HG03460 (cell line): ENCODE results near the gene KLK12.
"Not testable (repeated sequence)": the region's sequence is repeated elsewhere in the genome, so short reads cannot be mapped to it uniquely, and the experiment has no call there.

Experiments
- ATAC-seq: cut with Tn5 transposase; IDR thresholded peaks from one replicate; pipeline ENCODE4 v1.9.1; 2021; ENCODE audit not compliant: unreplicated experiment

Gene KLK12

GRCh38 chr19:51016798-51017683 lies 17.8 kb downstream of the KLK12 start:
- ATAC-seq = no peak

DNA sequence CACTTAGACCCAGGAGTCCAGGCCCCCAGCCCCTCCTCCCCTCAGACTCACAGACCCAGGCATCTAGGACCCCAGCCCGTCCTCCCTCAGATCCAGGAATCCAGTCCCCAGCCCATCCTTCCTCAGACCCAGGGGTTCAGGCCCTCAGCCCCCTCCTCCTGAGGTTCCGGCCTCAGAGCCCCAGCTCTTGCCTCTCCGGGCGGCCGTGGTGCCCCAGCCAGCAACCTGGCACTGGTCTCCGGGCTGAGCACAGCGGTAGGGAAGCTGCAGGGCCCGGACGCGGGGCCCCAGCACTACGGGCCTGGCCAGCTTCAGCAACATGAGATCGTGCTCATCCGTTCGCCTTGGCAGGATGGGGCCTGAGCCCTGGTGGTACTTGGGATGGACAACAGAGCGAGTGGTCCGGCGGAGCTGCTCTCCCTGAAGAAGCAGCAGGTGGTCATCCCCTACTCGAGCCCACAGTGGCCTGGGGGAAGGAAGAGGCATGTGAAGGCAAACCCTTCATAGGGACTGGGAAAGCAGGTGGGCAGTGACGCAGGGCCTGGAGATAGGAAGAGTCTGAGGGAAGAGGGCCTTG lies 19.0 kb downstream of the KLK12 start:
- ATAC-seq = no peak

GRCh38 chr19:51014242-51014641 lies 20.6 kb downstream of the KLK12 start:
- no peak for ATAC-seq

DNA sequence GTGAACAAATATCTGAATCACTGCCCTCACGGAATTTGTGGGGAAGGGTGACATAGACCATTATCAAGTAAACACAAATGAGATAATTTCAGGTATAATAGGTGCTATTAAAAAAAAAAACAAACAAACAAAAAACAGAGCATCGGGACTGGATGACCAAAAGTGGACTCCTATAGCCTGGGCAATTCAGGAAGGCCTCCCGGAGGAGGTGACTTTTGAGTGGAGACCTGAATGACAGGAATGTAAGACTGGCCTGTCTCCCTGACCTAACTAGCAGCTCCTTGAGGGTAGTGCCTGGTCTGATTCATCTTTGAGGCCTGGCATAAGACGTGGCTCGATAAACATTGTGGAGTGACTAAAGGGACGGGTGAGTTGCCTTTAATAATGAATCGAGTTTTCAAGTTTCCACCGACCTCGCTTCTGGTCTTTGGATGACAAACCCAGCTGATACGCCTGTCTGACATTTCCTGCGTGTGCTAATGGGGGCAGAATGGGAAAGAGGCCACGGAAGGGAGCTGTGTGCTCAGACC lies 22.1 kb downstream of the KLK12 start:
- no peak for ATAC-seq

- no peak for ATAC-seq
Observed at GRCh38 chr19:51010066-51010795, 24.6 kb downstream of the KLK12 start.

DNA sequence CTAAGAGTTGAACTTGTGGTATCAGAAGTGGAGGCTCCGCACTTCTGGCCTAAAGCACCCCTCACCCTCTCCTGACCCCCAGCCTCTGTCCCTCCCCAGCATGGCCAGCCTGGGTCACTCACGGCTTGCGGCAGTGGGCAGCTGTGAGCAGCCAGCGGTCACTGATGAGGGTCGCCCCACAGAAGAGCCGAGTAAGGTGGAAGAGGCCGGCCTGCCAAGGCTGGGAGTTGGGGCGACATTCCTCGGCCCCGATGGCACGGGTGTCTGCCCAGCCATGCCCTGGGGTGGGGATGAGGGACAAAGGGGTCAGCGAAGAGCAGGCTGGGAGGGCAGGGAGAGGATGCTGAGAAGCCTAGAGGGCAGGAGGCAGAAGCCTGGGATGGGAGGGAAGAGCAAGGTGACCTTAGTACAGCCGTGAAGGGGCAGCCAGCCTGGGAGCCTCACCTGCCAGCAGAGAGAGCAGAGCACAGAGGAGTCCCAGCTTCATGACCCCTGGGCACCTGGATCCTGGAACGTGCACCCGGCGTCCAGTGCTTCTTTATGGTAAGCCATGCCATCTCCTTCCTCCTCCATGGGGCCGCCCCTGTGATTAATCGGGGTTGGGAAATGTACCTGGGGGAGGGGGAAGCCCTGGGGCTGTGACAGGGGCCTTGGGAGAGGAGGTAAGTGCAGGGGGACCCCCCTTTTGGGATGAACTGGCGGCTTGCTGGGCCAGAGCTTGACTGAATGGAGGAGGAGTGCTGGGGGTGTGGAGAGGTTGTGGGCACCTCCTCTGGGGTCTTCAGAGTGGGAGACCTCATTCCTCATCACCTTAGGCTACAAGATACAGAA lies 25.5 kb downstream of the KLK12 start:
- no peak for ATAC-seq

DNA sequence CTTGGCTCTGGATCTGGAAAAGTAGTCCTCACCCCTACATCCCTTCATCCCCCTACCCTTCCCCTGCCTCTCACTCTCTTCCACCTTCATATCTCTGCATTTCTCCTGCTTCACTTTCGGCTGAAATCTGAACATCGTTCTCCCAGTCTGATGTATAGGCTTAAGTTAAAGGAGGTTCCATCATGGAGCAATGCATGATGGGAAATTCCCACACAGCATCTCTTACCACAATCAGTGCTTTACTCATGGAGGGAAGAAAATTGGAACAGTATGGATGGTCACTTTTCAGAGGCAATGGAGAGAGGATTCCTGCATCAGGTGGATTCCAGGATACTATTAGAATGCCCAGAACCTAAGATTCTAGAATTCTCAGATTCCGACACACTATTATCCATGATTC lies 27.3 kb downstream of the KLK12 start:
- no peak for ATAC-seq

GRCh38 chr19:51006406-51006805 lies 28.4 kb downstream of the KLK12 start:
- no peak for ATAC-seq

DNA sequence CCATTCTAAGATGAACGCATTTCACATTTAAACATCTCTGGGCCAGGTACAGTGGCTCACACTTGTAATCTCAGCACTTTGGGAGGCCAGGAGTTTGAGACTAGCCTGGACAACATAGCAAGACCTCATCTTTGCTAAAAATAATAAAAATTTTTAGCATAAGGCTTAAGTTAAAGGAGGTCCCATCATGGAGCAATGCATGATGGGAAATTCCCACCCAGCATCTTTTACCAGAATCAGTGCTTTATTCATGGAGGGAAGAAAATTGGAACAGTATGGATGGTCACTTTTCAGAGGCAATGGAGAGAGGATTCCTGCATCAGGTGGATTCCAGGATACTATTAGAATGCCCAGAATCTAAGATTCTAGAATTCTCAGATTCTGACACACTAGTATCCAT lies 29.6 kb downstream of the KLK12 start:
- no peak for ATAC-seq

DNA sequence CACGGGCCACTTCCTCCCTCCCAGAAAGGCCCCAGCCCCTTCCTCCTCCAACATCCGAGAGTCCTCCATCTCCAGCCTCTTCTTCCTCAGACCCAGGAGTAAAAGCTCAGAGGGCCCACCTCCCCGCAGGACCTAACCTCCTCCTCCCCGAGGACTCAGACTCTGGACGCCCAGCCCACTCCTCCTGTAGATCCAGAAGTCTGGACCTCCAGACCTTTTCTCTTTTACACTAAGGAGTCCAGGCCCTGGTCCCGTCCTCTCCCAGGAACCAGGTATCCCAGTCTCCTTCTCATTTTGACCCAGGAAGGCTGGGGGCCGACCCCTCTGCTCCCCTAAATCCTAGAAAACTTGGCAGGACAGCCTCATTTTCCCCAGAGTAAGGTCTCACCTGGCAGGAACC lies 31.5 kb downstream of the KLK12 start:
- ATAC-seq = no peak

DNA sequence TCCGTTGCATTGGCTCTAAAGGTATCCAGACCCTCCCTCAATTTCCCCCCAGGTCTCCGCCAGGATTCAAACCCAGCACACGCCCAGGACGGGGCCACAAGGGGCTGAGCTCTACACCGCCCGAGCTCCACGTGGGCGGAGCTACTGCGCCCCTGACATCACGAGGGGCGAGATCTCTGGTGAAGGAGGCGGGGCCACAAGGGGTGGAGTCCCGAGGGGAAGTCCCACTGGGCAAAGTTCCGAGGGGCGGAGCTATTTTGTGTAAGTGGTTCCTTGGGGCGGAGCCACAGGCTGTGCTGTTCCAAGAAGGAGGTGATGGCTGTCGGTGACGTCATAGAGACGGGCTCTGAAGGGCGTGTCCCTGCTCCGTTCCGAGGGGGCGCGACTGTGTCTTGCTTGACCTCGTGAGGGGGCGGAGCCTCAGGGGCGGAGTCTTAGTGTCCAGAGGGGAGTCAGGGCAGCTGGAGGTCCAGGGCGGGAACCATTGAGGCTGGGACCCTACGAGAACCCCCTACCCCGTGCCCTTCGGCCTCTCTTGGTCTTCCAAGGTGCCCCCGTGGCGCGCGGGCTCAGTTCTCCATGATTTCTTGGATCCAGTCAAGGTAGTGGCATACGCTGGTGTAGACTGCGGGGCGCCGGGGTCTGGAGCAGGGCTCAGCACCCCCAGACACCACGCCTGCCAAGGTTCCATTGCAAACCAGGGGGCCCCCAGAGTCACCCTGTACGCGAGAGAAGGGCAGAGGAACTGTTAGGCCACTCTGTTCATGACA lies 32.1 kb downstream of the KLK12 start:
- ATAC-seq = no peak

- no peak for ATAC-seq
Observed at GRCh38 chr19:51002089-51002532, 32.7 kb downstream of the KLK12 start.

DNA sequence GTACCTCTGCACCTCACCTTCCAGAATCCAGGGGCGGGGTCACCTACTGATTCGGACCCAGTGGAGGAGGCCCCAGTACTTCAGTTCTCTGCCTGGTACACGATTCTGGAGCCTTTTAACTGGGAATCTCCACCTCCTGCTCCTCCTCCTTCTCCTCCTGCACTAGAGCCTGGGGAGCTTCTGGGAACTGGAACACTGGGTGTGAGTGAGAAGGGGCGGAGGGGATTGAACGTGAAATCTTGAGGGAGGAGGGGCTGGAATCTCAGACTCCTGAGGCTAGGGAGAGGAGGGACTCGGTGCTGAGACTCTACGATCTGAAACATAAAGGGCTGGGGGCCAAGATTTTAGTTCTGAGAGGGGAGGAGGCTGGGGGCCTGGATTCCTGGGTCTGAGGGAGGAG lies 33.3 kb downstream of the KLK12 start, which contains the start of gene KLK8:
KLK8 (minus strand) TSS at position 90 of the 400 bp plus-strand sequence. CDS start 437 bp downstream, outside the sequence.
- no peak for ATAC-seq

GRCh38 chr19:51000981-51001380 lies 33.8 kb downstream of the KLK12 start:
- no peak for ATAC-seq

DNA sequence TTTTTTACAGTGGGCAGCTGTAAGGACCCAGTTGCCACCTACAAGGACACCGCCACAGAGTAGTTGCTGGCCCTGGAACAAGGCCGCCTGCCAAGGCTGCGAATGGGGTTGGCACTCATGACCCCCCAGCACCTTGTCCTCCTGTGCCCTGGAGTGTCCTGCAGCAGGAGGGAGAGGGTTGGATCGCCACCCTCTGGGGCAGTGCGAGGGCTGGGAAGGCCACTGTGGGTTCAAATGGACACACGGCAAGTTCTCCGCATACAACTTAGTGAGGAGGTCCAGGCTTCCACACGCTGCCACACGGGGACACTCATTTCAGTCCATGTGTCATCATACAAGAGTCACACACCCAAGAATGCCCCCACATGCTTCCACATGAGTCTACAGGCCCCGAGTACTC lies 34.4 kb downstream of the KLK12 start:
- no peak for ATAC-seq

DNA sequence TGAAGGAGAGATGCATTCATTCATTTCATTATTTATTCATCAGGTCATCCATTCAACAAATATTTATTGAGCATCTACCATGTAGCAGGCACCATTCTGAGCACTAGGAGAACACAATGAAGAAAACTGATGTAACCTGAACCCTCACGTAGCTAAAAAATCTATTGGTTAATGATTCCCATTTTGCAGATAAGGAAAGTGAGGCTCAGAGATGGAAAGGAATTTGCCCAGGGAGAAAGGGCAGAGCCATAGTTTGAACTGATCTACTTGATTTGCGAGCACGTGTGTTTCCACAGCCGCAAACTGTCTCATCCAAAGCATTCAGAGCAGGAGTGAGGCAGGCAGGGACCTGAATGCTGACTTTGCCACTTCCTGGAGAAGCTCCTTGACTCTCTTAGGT lies 36.1 kb downstream of the KLK12 start:
- ATAC-seq = no peak

GRCh38 chr19:50998061-50998460 lies 36.7 kb downstream of the KLK12 start:
- ATAC-seq = no peak

- no peak for ATAC-seq
Observed at GRCh38 chr19:50994129-50994528, 40.7 kb downstream of the KLK12 start.

DNA sequence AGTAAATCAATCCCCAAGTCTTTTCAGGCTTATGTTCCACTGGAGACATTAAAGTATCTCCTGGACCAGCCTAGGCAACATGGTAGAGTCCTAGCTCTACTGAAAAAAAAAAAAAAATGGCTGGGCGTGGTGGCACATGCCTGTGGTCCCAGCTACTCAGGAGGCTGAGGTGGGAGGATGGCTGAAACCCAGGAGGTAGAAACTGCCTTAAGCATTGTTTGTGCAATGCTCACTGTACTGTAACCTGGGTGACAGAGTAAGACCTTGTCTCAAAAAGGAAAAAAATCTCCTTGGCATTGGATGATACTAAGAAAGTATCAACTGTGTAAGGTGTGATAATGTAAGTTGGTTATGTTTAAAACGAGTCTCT lies 42.2 kb downstream of the KLK12 start:
- no peak for ATAC-seq

DNA sequence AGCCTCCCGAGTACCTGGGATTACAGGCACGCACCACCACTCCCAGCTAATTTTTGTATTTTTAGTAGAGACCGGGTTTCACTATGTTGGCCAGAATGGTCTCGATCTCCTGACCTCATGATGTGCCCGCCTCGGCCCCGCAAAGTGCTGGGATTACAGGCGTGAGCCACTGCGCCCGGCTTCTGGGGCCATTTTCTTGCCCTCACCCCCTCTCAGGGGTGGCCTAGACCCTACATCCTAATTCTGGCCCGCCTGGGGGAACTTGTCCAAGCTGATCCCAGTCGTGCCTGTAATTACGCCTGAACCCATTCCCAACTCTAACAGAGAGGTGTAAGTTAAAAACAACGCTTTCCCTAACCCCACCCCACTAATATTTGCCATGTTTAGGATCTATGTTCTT lies 50.4 kb downstream of the KLK12 start:
- not testable (repeated sequence) for ATAC-seq
